C4-2B (cell line): Measurements from ENCODE around the gene CEP250.

ENCODE experiments used
- ZFX ChIP-seq: fragments of 450-650 bp; IDR thresholded peaks from 2 replicates; pipeline ENCODE4 v1.6.1; 2017
- TF ChIP-seq, protein P1 (sequence below): fragments of 450-650 bp; conservative IDR thresholded peaks from 2 replicates; pipeline ENCODE4 v1.5.1; 2017; ENCODE audit warnings: mild to moderate bottlenecking

- TF ChIP-seq, protein P1, sequence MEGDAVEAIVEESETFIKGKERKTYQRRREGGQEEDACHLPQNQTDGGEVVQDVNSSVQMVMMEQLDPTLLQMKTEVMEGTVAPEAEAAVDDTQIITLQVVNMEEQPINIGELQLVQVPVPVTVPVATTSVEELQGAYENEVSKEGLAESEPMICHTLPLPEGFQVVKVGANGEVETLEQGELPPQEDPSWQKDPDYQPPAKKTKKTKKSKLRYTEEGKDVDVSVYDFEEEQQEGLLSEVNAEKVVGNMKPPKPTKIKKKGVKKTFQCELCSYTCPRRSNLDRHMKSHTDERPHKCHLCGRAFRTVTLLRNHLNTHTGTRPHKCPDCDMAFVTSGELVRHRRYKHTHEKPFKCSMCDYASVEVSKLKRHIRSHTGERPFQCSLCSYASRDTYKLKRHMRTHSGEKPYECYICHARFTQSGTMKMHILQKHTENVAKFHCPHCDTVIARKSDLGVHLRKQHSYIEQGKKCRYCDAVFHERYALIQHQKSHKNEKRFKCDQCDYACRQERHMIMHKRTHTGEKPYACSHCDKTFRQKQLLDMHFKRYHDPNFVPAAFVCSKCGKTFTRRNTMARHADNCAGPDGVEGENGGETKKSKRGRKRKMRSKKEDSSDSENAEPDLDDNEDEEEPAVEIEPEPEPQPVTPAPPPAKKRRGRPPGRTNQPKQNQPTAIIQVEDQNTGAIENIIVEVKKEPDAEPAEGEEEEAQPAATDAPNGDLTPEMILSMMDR, result no peak
- no peak for TF ChIP-seq ZFX
Measured at GRCh38 chr20:35506179-35506578, 50.8 kb downstream of the CEP250 start.
